Vagina (tissue), 2 donors: ENCODE measurements around the gene PPM1D. TPM values are rescaled to one million over a fixed set of nuclear protein-coding genes. Genes with fewer than 3 reads are reported as not detected.
A peak's percentile ranks its signal among the peaks of the same experiment; 100 is the strongest.
"Not testable (repeated sequence)": the region's sequence is repeated elsewhere in the genome, so short reads cannot be mapped to it uniquely, and the experiment has no call there.

Source experiments
- DNase-seq, 2 donors: peaks; one replicate each; pipeline ENCODE4 v3.0.0-alpha.2; 2017; ENCODE audit errors: extremely low spot score in 2 of 2
- H3K27ac ChIP-seq: fragments of 200-600 bp; sonication (generic); one replicate; pipeline ENCODE4 v1.5.1; 2019
- H3K27me3 ChIP-seq: fragments of 200-600 bp; sonication (generic); one replicate; pipeline ENCODE4 v1.5.1; 2019
- H3K36me3 ChIP-seq, 2 donors: fragments of 200-600 bp; sonication (generic); one replicate each; pipeline ENCODE4 v1.5.1; 2017 to 2019
- H3K4me1 ChIP-seq: fragments of 200-600 bp; sonication (generic); one replicate; pipeline ENCODE4 v1.5.1; 2019
- H3K4me3 ChIP-seq, 2 donors: fragments of 200-600 bp; sonication (generic); 1 replicate in 1 of 2; 2 replicates in 1 of 2; pipeline ENCODE4 v1.5.1; 2016 to 2019
- H3K9me3 ChIP-seq: fragments of 200-600 bp; sonication (generic); one replicate; pipeline ENCODE4 v1.5.1; 2019
- CTCF ChIP-seq, 3 experiments: fragments of 450-650 bp in 2 of 3; fragments of 200-600 bp in 1 of 3; sonication (generic) in 1 of 3; IDR thresholded peaks; one replicate each; pipeline ENCODE4 v1.5.1; 2017 to 2019; ENCODE audit warnings: antibody characterized with exemption in 3 of 3, mild to moderate bottlenecking in 2 of 3, moderate library complexity in 2 of 3
- POLR2A ChIP-seq, 2 donors: fragments of 450-650 bp; IDR thresholded peaks; one replicate each; pipeline ENCODE4 v1.6.1; 2017; ENCODE audit warnings: antibody characterized with exemption in 2 of 2, mild to moderate bottlenecking in 2 of 2, moderate library complexity in 2 of 2
- POLR2AphosphoS5 ChIP-seq, 2 donors: sonication (generic); formaldehyde crosslinking; IDR thresholded peaks; one replicate each; pipeline ENCODE4 v1.9.0; 2017; ENCODE audit warnings: antibody characterized with exemption in 2 of 2, mild to moderate bottlenecking in 2 of 2, low read depth in 1 of 2; ENCODE audit not compliant: insufficient read depth in 1 of 2
- intact Hi-C: fragments of 100-400 bp; cut with DNase I; formaldehyde crosslinking; loops from one replicate; pipeline ENCODE4 v1.15.1; 2023
- total RNA-seq: library from RNA; depleted of rRNA; stranded (reverse); fragments of >200 nt; gene quantifications from one replicate; pipeline ENCODE4 v1.2.3, GENCODE V29; 2016

Gene PPM1D
- total RNA-seq, result 9.8 TPM

GRCh38 chr17:60599620-60600489 lies at the start of gene PPM1D:
PPM1D (plus strand) TSS chr17:60600193; CDS start chr17:60600415, 222 bp downstream.
- peak; percentile 97 to 98 for DNase-seq
- intact Hi-C loops, result no loop called here
- peak within 1 kb of the TSS; percentile 71 to 83 for H3K4me3 ChIP-seq

GRCh38 chr17:60552255-60552654 lies 47.7 kb upstream of the PPM1D start:
- H3K9me3 ChIP-seq, H3K4me1 ChIP-seq, H3K27me3 ChIP-seq, H3K36me3 ChIP-seq, H3K4me3 ChIP-seq, intact Hi-C loops, H3K27ac ChIP-seq, DNase-seq: not testable (repeated sequence)

More at GRCh38 chr17:60599620-60600489, at the start of gene PPM1D:
- TF ChIP-seq CTCF (IDR thresholded peaks at IDR 0.05) (peak in 1 of 3 experiments; percentile 29), POLR2AphosphoS5 (IDR thresholded peaks at IDR 0.05; ENCODE audit: insufficient read depth in 1 of 2, low read depth in 1 of 2) (peak; percentile 69 to 98), POLR2A (IDR thresholded peaks at IDR 0.05) (peak in 1 of 2 donors; percentile 90)
- Histone ChIP-seq H3K27me3 (no peaks in the 10 kb centered on the region), H3K27ac (peak within 1 kb of the TSS; percentile 99), H3K36me3 (no peaks in the 10 kb centered on the region), H3K4me1 (peaks cover 30% of the 10 kb centered on the region), H3K9me3 (no peaks in the 10 kb centered on the region)

GRCh38 chr17:60554377-60554788 lies 45.6 kb upstream of the PPM1D start:
- no peaks in the 10 kb centered on the region for H3K4me1 ChIP-seq
- TF ChIP-seq POLR2AphosphoS5 (IDR thresholded peaks at IDR 0.05; ENCODE audit: insufficient read depth in 1 of 2, low read depth in 1 of 2), result no peak
- TF ChIP-seq CTCF (IDR thresholded peaks at IDR 0.05), result no peak
- TF ChIP-seq POLR2A (IDR thresholded peaks at IDR 0.05), result no peak

GRCh38 chr17:60555786-60556185 lies 44.2 kb upstream of the PPM1D start:
- intact Hi-C loops, result no loop called here

More at GRCh38 chr17:60554377-60554788, 45.6 kb upstream of the PPM1D start:
- H3K27me3 ChIP-seq, result no peaks in the 10 kb centered on the region
- no peak overlapping the region for H3K27ac ChIP-seq
- H3K36me3 ChIP-seq, result no peaks in the 10 kb centered on the region
- intact Hi-C loops, result no loop called here
- H3K4me3 ChIP-seq, result no peak overlapping the region
- H3K9me3 ChIP-seq, result peaks cover 2% of the 10 kb centered on the region
- DNase-seq, result no peak

GRCh38 chr17:60557805-60558204 lies 42.2 kb upstream of the PPM1D start:
- intact Hi-C loops, result no loop called here
- DNase-seq, result no peak
- no peak overlapping the region for H3K4me3 ChIP-seq
- H3K27me3 ChIP-seq, result no peaks in the 10 kb centered on the region
- no peak for TF ChIP-seq POLR2A (IDR thresholded peaks at IDR 0.05)
- no peak for TF ChIP-seq POLR2AphosphoS5 (IDR thresholded peaks at IDR 0.05; ENCODE audit: insufficient read depth in 1 of 2, low read depth in 1 of 2)
- no peak for TF ChIP-seq CTCF (IDR thresholded peaks at IDR 0.05)
- peaks cover 2% of the 10 kb centered on the region for H3K9me3 ChIP-seq
- H3K36me3 ChIP-seq, result no peaks in the 10 kb centered on the region
- no peaks in the 10 kb centered on the region for H3K4me1 ChIP-seq
- H3K27ac ChIP-seq, result no peak overlapping the region

More at GRCh38 chr17:60555786-60556185, 44.2 kb upstream of the PPM1D start:
- no peaks in the 10 kb centered on the region for H3K27me3 ChIP-seq
- H3K9me3 ChIP-seq, result peaks cover 2% of the 10 kb centered on the region
- no peak overlapping the region for H3K27ac ChIP-seq
- TF ChIP-seq POLR2A (IDR thresholded peaks at IDR 0.05), result no peak
- TF ChIP-seq CTCF (IDR thresholded peaks at IDR 0.05), result no peak
- TF ChIP-seq POLR2AphosphoS5 (IDR thresholded peaks at IDR 0.05; ENCODE audit: insufficient read depth in 1 of 2, low read depth in 1 of 2), result no peak
- H3K36me3 ChIP-seq, result no peaks in the 10 kb centered on the region
- no peaks in the 10 kb centered on the region for H3K4me1 ChIP-seq
- DNase-seq, result no peak
- no peak overlapping the region for H3K4me3 ChIP-seq
